AG09309 (cell line): ENCODE measurements around the gene PNKP.

Source experiments
- DNase-seq: peaks from one replicate; pipeline ENCODE4 v3.0.0-alpha.2; 2010; ENCODE audit warnings: low read depth
- H3K4me3 ChIP-seq: 2 replicates; pipeline ENCODE4 v1.5.1; 2011; ENCODE audit warnings: mild to moderate bottlenecking, low read depth, low read length, moderate library complexity; ENCODE audit not compliant: control insufficient read depth
- CTCF ChIP-seq: IDR thresholded peaks from 2 replicates; pipeline ENCODE4 v1.5.1; 2011; ENCODE audit warnings: mild to moderate bottlenecking, low read depth, low read length, inconsistent platforms; ENCODE audit not compliant: insufficient read depth, control insufficient read depth; ENCODE audit errors: missing control alignments

The PNKP gene

GRCh38 chr19:49858088-49858985 is 9.0 kb downstream of the PNKP start:
- DNase-seq, result no peak
- no peak overlapping the region for H3K4me3 ChIP-seq
- TF ChIP-seq CTCF, result no peak

GRCh38 chr19:49857838-49858087 is 9.6 kb downstream of the PNKP start:
- no peak overlapping the region for H3K4me3 ChIP-seq
- TF ChIP-seq CTCF, result no peak
- no peak for DNase-seq

GRCh38 chr19:49857061-49857837 is 10.1 kb downstream of the PNKP start:
- DNase-seq, result no peak
- TF ChIP-seq CTCF, result no peak
- H3K4me3 ChIP-seq, result no peak overlapping the region

- H3K4me3 ChIP-seq, result no peak overlapping the region
- no peak for TF ChIP-seq CTCF
- DNase-seq, result no peak
Measured at GRCh38 chr19:49856574-49857021, 10.8 kb downstream of the PNKP start.

- no peak for TF ChIP-seq CTCF
Measured at GRCh38 chr19:49855676-49856573, 11.5 kb downstream of the PNKP start.

GRCh38 chr19:49855277-49855675 is 12.1 kb downstream of the PNKP start:
- no peak overlapping the region for H3K4me3 ChIP-seq
- TF ChIP-seq CTCF, result no peak
- DNase-seq, result no peak

More at GRCh38 chr19:49855676-49856573, 11.5 kb downstream of the PNKP start:
- H3K4me3 ChIP-seq, result no peak overlapping the region
- DNase-seq, result no peak
